Ovary (tissue), 3 donors: Measurements from ENCODE around the gene UAP1L1.

Experiments
- EP300 ChIP-seq: sonication (generic); formaldehyde crosslinking; IDR thresholded peaks from one replicate; pipeline ENCODE4 v1.6.1; 2017; ENCODE audit warnings: antibody characterized with exemption
- POLR2A ChIP-seq: fragments of 450-650 bp; IDR thresholded peaks from one replicate; pipeline ENCODE4 v1.6.1; 2017; ENCODE audit warnings: antibody characterized with exemption, mild to moderate bottlenecking, moderate library complexity
- TF ChIP-seq, protein P1 (sequence below), 3 donors: fragments of 450-650 bp in 2 of 3; fragments of 200-600 bp in 1 of 3; IDR thresholded peaks; one replicate each; pipeline versions ENCODE4 v1.5.1 to v1.8.0; 2016 to 2022; ENCODE audit warnings: antibody characterized with exemption in 3 of 3, mild to moderate bottlenecking in 1 of 3
- donor health status: DM: no; HTN: no; CAD: no.

DNA sequence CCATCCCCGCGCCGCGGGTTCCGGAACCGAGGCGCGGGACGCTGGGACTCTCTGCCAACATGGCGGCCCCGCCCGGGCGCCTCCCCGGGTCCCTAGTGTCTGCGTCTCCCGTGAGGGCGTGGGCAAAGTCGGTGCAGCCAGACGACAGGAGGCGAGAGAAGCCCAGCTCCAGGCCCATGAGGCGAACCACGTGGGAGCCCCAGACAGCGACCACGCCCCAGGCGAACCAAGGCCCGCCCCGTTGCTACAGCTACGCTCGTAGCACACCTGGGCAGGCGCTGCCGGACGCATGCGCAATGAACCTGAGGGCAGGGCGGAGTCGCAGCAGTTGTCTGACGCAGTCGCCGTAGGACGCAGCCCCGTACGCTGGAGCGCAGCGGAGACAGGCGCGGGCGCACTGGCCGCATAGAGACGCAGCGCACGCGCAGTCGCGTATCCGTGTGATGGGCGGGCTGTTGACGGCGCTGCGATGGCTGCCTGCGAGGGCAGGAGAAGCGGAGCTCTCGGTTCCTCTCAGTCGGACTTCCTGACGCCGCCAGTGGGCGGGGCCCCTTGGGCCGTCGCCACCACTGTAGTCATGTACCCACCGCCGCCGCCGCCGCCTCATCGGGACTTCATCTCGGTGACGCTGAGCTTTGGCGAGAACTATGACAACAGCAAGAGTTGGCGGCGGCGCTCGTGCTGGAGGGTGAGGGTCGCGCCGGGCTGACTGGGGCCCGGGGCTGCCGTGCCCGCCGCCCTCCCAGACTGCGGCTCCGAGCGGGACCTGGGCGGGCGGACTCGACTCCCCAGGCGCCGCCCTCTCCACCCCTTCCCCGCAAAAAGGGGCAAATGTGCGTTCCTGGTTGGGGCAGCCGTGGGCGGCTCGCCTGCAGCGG is 9.5 kb downstream of the UAP1L1 start, which contains the start of gene MAN1B1:
- TF ChIP-seq, protein P1, sequence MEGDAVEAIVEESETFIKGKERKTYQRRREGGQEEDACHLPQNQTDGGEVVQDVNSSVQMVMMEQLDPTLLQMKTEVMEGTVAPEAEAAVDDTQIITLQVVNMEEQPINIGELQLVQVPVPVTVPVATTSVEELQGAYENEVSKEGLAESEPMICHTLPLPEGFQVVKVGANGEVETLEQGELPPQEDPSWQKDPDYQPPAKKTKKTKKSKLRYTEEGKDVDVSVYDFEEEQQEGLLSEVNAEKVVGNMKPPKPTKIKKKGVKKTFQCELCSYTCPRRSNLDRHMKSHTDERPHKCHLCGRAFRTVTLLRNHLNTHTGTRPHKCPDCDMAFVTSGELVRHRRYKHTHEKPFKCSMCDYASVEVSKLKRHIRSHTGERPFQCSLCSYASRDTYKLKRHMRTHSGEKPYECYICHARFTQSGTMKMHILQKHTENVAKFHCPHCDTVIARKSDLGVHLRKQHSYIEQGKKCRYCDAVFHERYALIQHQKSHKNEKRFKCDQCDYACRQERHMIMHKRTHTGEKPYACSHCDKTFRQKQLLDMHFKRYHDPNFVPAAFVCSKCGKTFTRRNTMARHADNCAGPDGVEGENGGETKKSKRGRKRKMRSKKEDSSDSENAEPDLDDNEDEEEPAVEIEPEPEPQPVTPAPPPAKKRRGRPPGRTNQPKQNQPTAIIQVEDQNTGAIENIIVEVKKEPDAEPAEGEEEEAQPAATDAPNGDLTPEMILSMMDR (IDR thresholded peaks at IDR 0.05), result no peak
- TF ChIP-seq EP300 (no peak), POLR2A (peak; percentile 87)
